DND-41 (cell line): Measurements from ENCODE around the gene TMCC2.

Experiments used
- ATAC-seq: fragments of 200-7000 bp; cut with Tn5 transposase; 3 replicates; pipeline ENCODE4 v1.9.1; 2021; ENCODE audit warnings: low read depth; ENCODE audit not compliant: insufficient read depth
- DNase-seq: peaks from one replicate; pipeline ENCODE4 v3.0.0-alpha.2; 2020
- H2AFZ ChIP-seq: 2 replicates; pipeline ENCODE4 v1.6.0; 2012; ENCODE audit warnings: low read depth, low read length
- H3K27ac ChIP-seq: 2 replicates; pipeline ENCODE4 v1.5.1; 2012; ENCODE audit warnings: low read length, inconsistent platforms
- H3K27me3 ChIP-seq: fragments of 200-600 bp; sonication (generic); 2 replicates; pipeline ENCODE4 v1.6.0; 2012; ENCODE audit warnings: low read length, mild to moderate bottlenecking, inconsistent platforms; ENCODE audit not compliant: insufficient read depth, poor library complexity
- H3K36me3 ChIP-seq: 2 replicates; pipeline ENCODE4 v1.5.1; 2012; ENCODE audit warnings: low read length, inconsistent platforms; ENCODE audit not compliant: insufficient read depth
- H3K4me1 ChIP-seq: 2 replicates; pipeline ENCODE4 v1.5.1; 2012; ENCODE audit warnings: mild to moderate bottlenecking, low read length; ENCODE audit not compliant: insufficient read depth
- H3K4me2 ChIP-seq: 2 replicates; pipeline ENCODE4 v1.6.0; 2012; ENCODE audit warnings: mild to moderate bottlenecking, moderate library complexity, low read length, inconsistent platforms; ENCODE audit not compliant: insufficient read depth
- H3K4me3 ChIP-seq, 2 experiments: fragments of 200-600 bp in 1 of 2; shearing (Covaris generic) in 1 of 2; 2 replicates each; pipeline ENCODE4 v1.5.1; 2012 to 2016; ENCODE audit warnings: inconsistent platforms in 2 of 2, low read length in 2 of 2, mild to moderate bottlenecking in 2 of 2, low read depth in 1 of 2, moderate library complexity in 1 of 2
- H3K79me2 ChIP-seq: 2 replicates; pipeline ENCODE4 v1.6.0; 2012; ENCODE audit warnings: low read length, inconsistent platforms; ENCODE audit not compliant: insufficient read depth
- H3K9ac ChIP-seq: 2 replicates; pipeline ENCODE4 v1.6.0; 2012; ENCODE audit warnings: low read depth, mild to moderate bottlenecking, inconsistent platforms, low read length, moderate library complexity
- H3K9me3 ChIP-seq: 2 replicates; pipeline ENCODE4 v1.5.1; 2012; ENCODE audit warnings: low read length, moderate library complexity, mild to moderate bottlenecking, inconsistent platforms; ENCODE audit not compliant: insufficient read depth, severe bottlenecking
- H4K20me1 ChIP-seq: 2 replicates; pipeline ENCODE4 v1.6.0; 2012; ENCODE audit warnings: low read length; ENCODE audit not compliant: insufficient read depth
- CTCF ChIP-seq: IDR thresholded peaks from 2 replicates; pipeline ENCODE4 v1.5.1; 2012; ENCODE audit warnings: borderline replicate concordance, low read length, moderate library complexity, mild to moderate bottlenecking; ENCODE audit not compliant: poor library complexity, severe bottlenecking; ENCODE audit errors: extremely low read depth
- EZH2 ChIP-seq: IDR thresholded peaks from 3 replicates; pipeline ENCODE4 v1.6.1; 2012; ENCODE audit warnings: borderline replicate concordance, low read depth, mild to moderate bottlenecking, moderate library complexity, low read length, inconsistent platforms; ENCODE audit not compliant: severe bottlenecking

Gene TMCC2

DNA sequence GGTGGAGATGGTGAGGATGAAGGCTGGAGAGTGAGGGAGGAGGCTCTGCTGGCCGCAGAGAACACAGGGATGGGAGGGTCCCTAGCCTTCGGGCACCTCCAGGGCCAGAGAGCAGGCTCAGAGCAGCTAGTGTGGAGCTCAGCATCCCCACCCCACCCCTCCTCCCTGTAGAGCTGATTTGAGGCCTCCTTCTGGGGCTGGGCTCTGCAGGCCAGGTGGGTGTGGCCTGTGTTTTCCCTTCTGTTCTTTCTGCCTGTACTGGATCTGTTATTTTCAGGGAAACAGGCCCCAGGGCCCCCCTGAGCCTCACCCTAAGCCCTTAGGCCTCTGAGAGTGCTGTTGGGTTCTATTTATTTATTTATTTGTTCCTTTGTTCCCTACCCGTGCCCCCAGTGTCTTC lies 44.8 kb downstream of the TMCC2 start:
- Histone ChIP-seq H4K20me1 (peaks cover 19% of the 10 kb centered on the region), H3K27ac (no peak overlapping the region), H3K27me3 (no peaks in the 10 kb centered on the region), H3K36me3 (no peaks in the 10 kb centered on the region), H3K4me2 (no peak overlapping the region), H3K4me1 (no peaks in the 10 kb centered on the region), H3K9me3 (no peaks in the 10 kb centered on the region), H2AFZ (no peak overlapping the region), H3K9ac (no peak overlapping the region), H3K4me3 (no peak overlapping the region), H3K79me2 (no peaks in the 10 kb centered on the region)
- no peak for ATAC-seq
- TF ChIP-seq EZH2: no peak
- TF ChIP-seq CTCF: no peak
- no peak for DNase-seq

DNA sequence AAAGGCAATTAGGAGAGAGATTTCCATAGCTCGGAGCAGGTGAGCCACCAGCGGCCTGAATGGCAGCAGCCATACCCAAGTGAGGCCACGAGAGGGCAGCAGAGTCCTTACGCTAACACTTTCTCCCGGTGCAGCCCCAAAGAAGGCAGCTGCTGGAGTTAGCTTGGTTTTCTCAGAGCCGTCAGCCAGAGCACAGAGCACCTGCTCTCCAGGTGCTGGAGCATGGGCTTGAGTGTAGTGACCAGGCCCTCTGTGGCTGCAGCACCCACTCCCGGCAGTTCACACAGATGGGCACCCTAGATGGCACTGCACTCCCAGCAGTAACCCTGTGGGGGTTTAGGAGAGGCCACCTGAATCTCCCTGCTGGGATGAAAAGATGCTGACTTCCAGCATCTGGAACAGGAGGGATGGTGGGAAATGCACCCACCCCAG lies 45.8 kb downstream of the TMCC2 start:
- no peak overlapping the region for H3K4me2 ChIP-seq

DNA sequence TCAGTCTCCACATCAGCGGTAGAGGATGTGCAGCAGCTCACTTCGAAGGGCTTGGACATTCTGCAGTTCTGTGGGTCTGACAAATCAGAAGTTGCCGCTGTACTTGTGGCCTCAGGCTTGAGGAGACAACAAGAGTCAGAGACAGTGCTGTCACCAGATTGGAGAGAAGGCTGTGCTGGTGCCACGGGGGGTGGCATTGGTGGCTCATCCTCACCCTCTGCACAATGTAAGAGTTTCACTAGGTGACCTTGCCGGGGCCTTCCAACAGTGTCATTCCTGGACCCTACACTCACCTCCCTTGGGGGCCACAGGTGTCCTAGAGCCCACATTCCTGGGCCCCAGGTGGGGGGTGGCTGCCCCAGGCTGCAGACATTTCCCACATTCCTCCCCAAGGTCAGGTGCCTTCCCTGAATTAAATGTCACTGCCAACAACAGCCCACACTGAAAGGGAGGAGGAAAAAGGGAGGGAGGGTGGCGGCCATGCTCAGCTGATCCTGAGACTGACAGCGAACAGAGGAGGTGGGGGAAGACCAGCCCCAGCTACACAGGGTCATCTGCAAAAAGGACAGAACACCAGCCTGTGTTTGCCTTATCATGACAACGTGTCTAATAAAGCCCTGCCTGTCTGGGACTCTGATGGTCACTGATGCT lies 46.4 kb downstream of the TMCC2 start:
- Histone ChIP-seq H3K79me2 (no peaks in the 10 kb centered on the region), H3K4me3 (no peak overlapping the region), H3K9me3 (no peaks in the 10 kb centered on the region), H3K4me1 (no peaks in the 10 kb centered on the region), H3K27me3 (peaks cover 4% of the 10 kb centered on the region), H3K36me3 (no peaks in the 10 kb centered on the region), H4K20me1 (peaks cover 20% of the 10 kb centered on the region), H3K27ac (no peak overlapping the region), H2AFZ (no peak overlapping the region), H3K9ac (no peak overlapping the region), H3K4me2 (no peak overlapping the region)
- DNase-seq (no peak), ATAC-seq (0 out of 3 replicates have a peak, but pooled peaks have one; percentile 3)
- TF ChIP-seq EZH2: no peak
- no peak for TF ChIP-seq CTCF

More for the DNA sequence above, 45.8 kb downstream of the TMCC2 start:
- Histone ChIP-seq H3K79me2 (no peaks in the 10 kb centered on the region), H2AFZ (no peak overlapping the region), H3K4me3 (no peak overlapping the region), H3K4me1 (no peaks in the 10 kb centered on the region), H3K36me3 (no peaks in the 10 kb centered on the region), H3K9ac (no peak overlapping the region), H3K9me3 (no peaks in the 10 kb centered on the region), H4K20me1 (peaks cover 18% of the 10 kb centered on the region), H3K27me3 (peaks cover 4% of the 10 kb centered on the region), H3K27ac (no peak overlapping the region)
- peak; percentile 79 for DNase-seq
- peak; percentile 96 for ATAC-seq
- TF ChIP-seq CTCF (peak; percentile 99), EZH2 (no peak)
